NT2/D1 (cell line): Measurements from ENCODE around the gene SYP.

Experiments used
- SUZ12 ChIP-seq: IDR thresholded peaks from 2 replicates; pipeline ENCODE4 v1.6.1; 2011; ENCODE audit not compliant: insufficient read length, insufficient read depth; ENCODE audit errors: extremely low read depth
- YY1 ChIP-seq: IDR thresholded peaks from 2 replicates; pipeline ENCODE4 v1.6.1; 2011; ENCODE audit not compliant: insufficient read length, insufficient read depth
- ZNF274 ChIP-seq: IDR thresholded peaks from 2 replicates; pipeline ENCODE4 v1.6.1; 2011; ENCODE audit warnings: mild to moderate bottlenecking, low read depth, low read length

DNA sequence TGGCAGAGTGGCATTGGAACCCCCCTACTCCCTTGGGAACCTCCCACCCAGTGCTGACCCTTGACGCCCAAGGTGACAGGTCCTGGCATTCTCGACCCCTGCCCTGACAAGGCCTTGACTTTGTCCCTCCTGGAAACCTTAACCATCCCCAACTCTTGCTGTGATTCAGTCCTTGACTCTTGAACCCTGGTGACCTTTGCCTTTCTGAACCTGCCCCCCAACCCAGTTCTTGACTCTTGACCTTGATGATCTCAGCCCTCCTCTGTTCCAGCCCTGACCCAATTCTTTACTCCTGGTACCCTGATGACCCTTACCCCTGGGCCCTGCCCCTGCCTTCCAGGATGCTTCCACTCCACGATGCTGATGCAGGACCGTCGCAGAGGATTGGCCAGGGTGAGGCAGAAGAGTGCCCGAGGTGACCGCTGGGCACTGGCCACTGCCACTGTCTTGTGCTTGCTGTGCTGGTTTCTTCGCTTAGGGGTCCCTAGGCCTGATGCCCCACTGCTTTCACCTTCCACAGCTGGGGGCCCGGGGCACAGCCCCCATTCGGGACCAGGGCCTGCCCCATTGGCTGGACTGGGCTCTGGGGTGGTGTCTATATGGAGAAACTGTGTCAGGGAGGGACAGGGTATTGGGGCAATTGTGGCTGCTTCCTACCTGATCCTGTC lies 31.5 kb upstream of the SYP start:
- TF ChIP-seq SUZ12: no peak
- no peak for TF ChIP-seq YY1
- no peak for TF ChIP-seq ZNF274
